Breast epithelium (tissue), 4 donors: ENCODE data around the gene DDR2. TPM values are rescaled to one million over a fixed set of nuclear protein-coding genes. Genes with fewer than 3 reads are reported as not detected.

Source experiments
- DNase-seq, 2 donors: peaks; one replicate each; pipeline ENCODE4 v3.0.0-alpha.2; 2019; ENCODE audit warnings: low spot score in 2 of 2
- H3K27ac ChIP-seq, 2 donors: fragments of 200-600 bp; sonication (generic) in 1 of 2; one replicate each; pipeline ENCODE4 v1.5.1; 2016 to 2019; ENCODE audit warnings: mild to moderate bottlenecking in 1 of 2
- H3K27me3 ChIP-seq, 2 donors: fragments of 200-600 bp; sonication (generic) in 1 of 2; one replicate each; pipeline versions ENCODE4 v1.5.1 to v1.6.0; 2017 to 2019; ENCODE audit warnings: control low read depth in 1 of 2, mild to moderate bottlenecking in 1 of 2
- H3K36me3 ChIP-seq: fragments of 200-600 bp; one replicate; pipeline ENCODE4 v1.5.1; 2019
- H3K4me1 ChIP-seq, 2 donors: fragments of 200-600 bp; sonication (generic); one replicate each; pipeline ENCODE4 v1.5.1; 2016 to 2019; ENCODE audit warnings: control low read depth in 1 of 2
- H3K4me3 ChIP-seq, 3 donors: fragments of 200-600 bp; sonication (generic); 1 replicate in 2 of 3; 2 replicates in 1 of 3; pipeline ENCODE4 v1.5.1; 2016 to 2019; ENCODE audit warnings: mild to moderate bottlenecking in 3 of 3, moderate library complexity in 2 of 3
- H3K9me3 ChIP-seq, 2 donors: fragments of 200-600 bp; sonication (generic) in 1 of 2; one replicate each; pipeline ENCODE4 v1.5.1; 2016 to 2019; ENCODE audit warnings: control low read depth in 1 of 2
- CTCF ChIP-seq, 3 donors: fragments of 450-650 bp; IDR thresholded peaks; one replicate each; pipeline ENCODE4 v1.5.1; 2016 to 2017; ENCODE audit warnings: antibody characterized with exemption in 3 of 3, mild to moderate bottlenecking in 3 of 3, moderate library complexity in 3 of 3
- POLR2A ChIP-seq: fragments of 450-650 bp; IDR thresholded peaks from one replicate; pipeline ENCODE4 v1.6.1; 2016; ENCODE audit warnings: antibody characterized with exemption, mild to moderate bottlenecking, moderate library complexity
- POLR2AphosphoS5 ChIP-seq, 3 donors: sonication (generic); formaldehyde crosslinking; IDR thresholded peaks; one replicate each; pipeline ENCODE4 v1.6.1; 2017; ENCODE audit warnings: antibody characterized with exemption in 3 of 3
- intact Hi-C: fragments of 100-400 bp; cut with DNase I; formaldehyde crosslinking; loops from one replicate; pipeline ENCODE4 v1.15.1; 2023; ENCODE audit warnings: low total_unique reads
- total RNA-seq, 3 donors: library from RNA; depleted of rRNA; stranded (reverse); fragments of >200 nt; gene quantifications; one replicate each; pipeline ENCODE4 v1.1.0, GENCODE V29; 2016

DDR2 gene
- total RNA-seq, 3 donors from 2014 or later: 41.9 to 238 (median 47.2) TPM

DNA sequence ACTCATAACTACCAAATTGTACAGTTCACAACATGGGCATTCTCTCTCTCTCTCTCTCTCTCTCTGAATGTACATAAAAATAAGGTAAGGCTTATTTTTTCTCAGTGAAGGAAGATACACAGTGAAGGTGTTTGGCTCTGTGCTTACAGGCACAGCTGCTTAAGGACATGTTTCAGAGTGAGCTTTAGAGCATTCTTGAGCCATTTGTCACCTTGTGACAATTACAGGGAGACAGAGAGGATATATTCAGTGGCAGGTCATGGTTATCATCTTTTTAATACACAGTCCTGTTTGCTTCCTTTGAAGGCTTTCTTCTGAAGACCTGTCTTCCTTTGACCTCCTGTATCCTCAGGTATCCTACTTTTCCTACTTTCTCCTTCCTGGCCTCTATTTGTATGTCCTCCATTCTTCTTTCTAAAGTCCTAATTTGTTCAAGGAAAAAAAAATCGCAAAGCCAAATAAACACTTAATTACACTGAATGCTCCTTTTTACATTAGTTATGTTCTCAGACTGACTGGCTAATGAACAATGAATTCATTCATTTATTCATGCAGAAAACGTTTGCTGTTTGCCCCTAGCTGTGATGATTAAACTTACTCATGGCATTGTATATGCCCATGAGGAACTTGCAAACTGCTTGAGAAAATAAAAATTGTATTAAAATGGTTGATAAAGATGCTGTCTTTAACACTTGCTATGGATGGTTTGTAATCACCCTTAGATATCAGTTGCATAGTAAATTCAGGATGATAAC, 191.7 kb downstream of the DDR2 start:
- intact Hi-C loops: no loop called here
- DNase-seq: no peak
- Histone ChIP-seq H3K4me1 (peaks cover 0 to 5% of the 10 kb centered on the region in 2 donors), H3K27ac (no peak overlapping the region), H3K27me3 (peaks cover 0 to 4% of the 10 kb centered on the region in 2 donors), H3K9me3 (no peaks in the 10 kb centered on the region), H3K4me3 (no peak overlapping the region), H3K36me3 (no peaks in the 10 kb centered on the region)
- TF ChIP-seq POLR2AphosphoS5 (IDR thresholded peaks at IDR 0.05) (no peak), POLR2A (no peak), CTCF (IDR thresholded peaks at IDR 0.05) (no peak)

GRCh38 chr1:162829268-162829667, 197.0 kb downstream of the DDR2 start:
- Histone ChIP-seq H3K4me3 (no peak overlapping the region), H3K36me3 (no peaks in the 10 kb centered on the region), H3K4me1 (no peaks in the 10 kb centered on the region), H3K9me3 (no peaks in the 10 kb centered on the region), H3K27ac (no peak overlapping the region), H3K27me3 (peaks cover 0 to 2% of the 10 kb centered on the region in 2 donors)
- TF ChIP-seq CTCF (IDR thresholded peaks at IDR 0.05): no peak
- no peak for TF ChIP-seq POLR2A
- no peak for TF ChIP-seq POLR2AphosphoS5 (IDR thresholded peaks at IDR 0.05)
- intact Hi-C loops: no loop called here
- DNase-seq: no peak

- Histone ChIP-seq H3K27ac (no peak overlapping the region), H3K36me3 (no peaks in the 10 kb centered on the region), H3K27me3 (peaks cover 0 to 2% of the 10 kb centered on the region in 2 donors), H3K4me1 (no peaks in the 10 kb centered on the region), H3K9me3 (no peaks in the 10 kb centered on the region), H3K4me3 (no peak overlapping the region)
- intact Hi-C loops: loop anchor here (5.0 kb wide), 1 partner anchor 785 kb away; no protein-coding TSS in a partner anchor
- DNase-seq: no peak
- TF ChIP-seq CTCF (IDR thresholded peaks at IDR 0.05) (no peak), POLR2A (no peak), POLR2AphosphoS5 (IDR thresholded peaks at IDR 0.05) (no peak)
Observed at GRCh38 chr1:162832470-162832869, 200.2 kb downstream of the DDR2 start.

- Histone ChIP-seq H3K36me3 (no peaks in the 10 kb centered on the region), H3K4me1 (no peaks in the 10 kb centered on the region), H3K27me3 (peaks cover 0 to 2% of the 10 kb centered on the region in 2 donors), H3K4me3 (no peak overlapping the region), H3K27ac (no peak overlapping the region), H3K9me3 (peaks cover 0 to 12% of the 10 kb centered on the region in 2 donors)
- no peak for TF ChIP-seq CTCF (IDR thresholded peaks at IDR 0.05)
- no peak for TF ChIP-seq POLR2AphosphoS5 (IDR thresholded peaks at IDR 0.05)
- no peak for TF ChIP-seq POLR2A
- DNase-seq: no peak
- intact Hi-C loops: no loop called here
Observed at GRCh38 chr1:162835157-162835899, 203.1 kb downstream of the DDR2 start.

Other genes starting within 250 kb of the DDR2 start
- gene SH2D1B, start 220.3 kb upstream of the DDR2 start, total RNA-seq: under 1 TPM in 1 of 3 donors, not detected in 2; 0.33 TPM
- gene UHMK1, start 134.6 kb upstream of the DDR2 start, total RNA-seq: 10 to 100 TPM; 44.9 to 68.9 (median 63.8) TPM
- gene UAP1, start 70.7 kb upstream of the DDR2 start, total RNA-seq: 100 to 1,000 TPM; 123 to 190 (median 128) TPM
- gene HSD17B7, start 158.2 kb downstream of the DDR2 start, total RNA-seq: 10 to 100 TPM; 10.2 to 35.4 (median 22.9) TPM
- not detected for gene CCDC190, start 228.7 kb downstream of the DDR2 start, total RNA-seq